GM21360 (cell line): ENCODE measurements around the gene LSM14B.

Source experiments
- ATAC-seq: cut with Tn5 transposase; IDR thresholded peaks from one replicate; pipeline ENCODE4 v1.9.1; 2021; ENCODE audit warnings: mild to moderate bottlenecking, moderate library complexity; ENCODE audit not compliant: unreplicated experiment

LSM14B gene

DNA sequence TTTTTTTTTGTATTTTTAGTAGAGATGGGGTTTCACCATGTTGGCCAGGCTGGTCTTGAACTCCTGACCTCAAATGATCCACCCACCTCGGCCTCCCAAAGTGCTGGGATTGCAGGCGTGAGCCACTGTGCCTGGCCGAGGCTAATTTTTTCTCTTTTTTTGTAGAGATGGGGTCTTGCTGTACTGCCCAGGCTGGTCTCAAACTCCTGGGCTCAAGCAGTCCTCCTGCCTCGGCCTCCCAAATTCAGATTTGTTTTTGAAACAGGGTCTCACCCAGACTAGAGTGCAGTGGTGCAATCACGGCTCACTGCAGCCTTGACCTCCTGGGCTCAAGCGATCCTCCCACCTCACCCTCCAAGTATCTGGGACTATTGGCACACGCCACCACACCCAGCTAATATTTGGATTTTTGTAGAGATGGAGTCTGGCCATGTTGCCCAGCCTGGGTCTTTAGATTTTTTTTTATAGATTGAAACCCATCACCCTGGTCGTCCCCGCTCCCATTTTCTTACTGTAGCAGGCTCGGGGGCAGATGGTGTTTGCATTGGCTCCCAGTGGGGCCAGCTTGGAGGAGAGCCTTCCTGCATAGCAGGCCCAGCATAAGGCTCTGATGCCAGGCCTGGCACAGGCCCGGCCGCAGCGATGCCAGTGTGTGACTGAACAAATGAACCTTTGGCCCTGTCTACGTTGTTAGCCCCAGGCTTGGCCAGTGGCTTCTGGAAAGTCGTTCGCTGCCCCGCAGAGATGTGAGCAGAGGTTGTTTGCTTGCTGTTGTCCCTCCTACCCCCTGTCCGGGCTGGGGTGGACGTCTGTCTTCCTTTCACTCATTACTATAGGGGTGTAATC, 56.3 kb downstream of the LSM14B start:
- ATAC-seq = no peak

DNA sequence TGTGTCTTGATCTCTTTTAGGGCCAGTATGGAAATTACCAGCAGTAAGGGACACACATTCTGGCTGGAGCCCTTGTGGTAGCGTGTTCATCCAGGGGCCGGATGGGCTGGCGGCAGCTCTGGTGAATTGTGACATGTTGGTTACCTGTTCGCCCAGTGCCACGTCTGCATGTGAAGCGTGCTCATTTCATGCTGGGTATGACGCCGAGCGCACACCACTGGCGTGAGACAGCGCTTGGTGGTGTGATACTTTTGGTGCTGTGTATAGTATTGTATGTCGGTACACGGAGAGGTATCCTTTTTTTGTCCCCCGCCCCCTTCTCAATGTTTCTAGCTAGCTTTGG, 56.9 kb downstream of the LSM14B start:
- no peak for ATAC-seq

DNA sequence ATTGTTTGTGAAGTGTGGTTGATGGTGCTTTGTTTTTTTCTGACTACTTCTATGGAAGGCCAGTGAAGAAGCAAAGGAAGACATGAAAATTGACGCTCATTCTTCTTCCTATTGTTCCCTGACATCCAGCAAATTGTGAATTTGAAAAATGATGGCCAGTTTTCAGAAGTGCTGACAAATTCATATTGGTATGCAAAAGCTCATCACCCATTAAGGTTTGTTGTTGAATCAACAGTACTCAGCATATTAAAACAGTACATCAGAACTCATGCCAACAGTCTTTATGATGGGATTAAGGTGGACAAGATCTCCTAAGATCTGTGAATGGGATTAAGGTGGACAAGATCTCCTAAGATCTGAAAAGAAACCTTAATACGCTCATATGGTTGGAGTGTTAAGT, 59.5 kb downstream of the LSM14B start:
- no peak for ATAC-seq

DNA sequence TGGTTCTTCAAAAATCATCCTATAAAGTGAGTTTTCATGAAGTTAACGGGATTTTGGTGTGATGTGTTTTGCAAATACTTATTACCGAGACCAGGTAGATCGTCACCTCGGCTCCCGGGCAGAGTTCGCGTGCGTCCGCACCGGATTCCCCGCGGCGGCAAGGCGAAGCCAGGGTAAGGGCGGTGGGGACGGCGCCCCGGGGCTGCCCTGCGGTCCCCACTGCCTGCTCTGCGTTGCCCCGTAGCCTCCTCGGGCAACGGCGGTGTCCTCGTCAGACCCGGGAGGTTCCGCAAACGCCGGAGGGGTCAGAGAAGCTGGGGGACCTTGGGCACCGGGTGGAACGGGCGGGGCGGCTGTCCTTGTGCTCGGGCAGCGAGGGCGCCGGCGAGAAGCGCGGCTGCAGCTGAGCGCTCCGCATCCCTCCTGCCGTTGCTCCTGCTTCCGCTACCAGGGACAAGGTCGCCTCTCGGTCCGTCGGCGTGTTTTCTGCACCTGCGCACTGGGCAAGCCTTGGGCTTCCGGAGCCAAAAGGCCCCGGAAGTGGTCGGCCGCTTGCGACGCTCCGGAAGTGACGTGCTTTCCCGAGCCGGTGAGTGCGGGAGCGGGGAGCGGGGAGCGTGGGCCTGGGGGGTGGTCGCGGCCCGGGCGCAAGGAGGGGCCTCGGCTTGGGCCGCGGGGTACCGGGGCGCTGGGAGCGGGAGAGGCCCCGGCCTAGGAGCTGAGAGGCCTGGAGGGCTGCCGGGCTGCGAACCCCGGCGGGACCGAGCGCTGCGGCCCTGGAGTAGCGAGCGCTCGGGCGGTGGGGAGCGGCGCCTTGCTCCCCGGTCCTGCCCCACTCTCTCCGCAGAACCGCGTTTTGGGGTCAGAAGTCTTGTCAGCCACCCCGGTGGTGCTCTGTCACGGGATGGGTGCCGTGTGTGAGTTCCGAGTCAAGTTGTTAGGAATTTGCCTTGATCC, 60.5 kb downstream of the LSM14B start, which contains the start of gene MTG2:
MTG2 (plus strand) TSS at position 560 of the 957 bp plus-strand sequence. CDS start 10,393 bp downstream, outside the sequence.
- ATAC-seq = peak; percentile 91

DNA sequence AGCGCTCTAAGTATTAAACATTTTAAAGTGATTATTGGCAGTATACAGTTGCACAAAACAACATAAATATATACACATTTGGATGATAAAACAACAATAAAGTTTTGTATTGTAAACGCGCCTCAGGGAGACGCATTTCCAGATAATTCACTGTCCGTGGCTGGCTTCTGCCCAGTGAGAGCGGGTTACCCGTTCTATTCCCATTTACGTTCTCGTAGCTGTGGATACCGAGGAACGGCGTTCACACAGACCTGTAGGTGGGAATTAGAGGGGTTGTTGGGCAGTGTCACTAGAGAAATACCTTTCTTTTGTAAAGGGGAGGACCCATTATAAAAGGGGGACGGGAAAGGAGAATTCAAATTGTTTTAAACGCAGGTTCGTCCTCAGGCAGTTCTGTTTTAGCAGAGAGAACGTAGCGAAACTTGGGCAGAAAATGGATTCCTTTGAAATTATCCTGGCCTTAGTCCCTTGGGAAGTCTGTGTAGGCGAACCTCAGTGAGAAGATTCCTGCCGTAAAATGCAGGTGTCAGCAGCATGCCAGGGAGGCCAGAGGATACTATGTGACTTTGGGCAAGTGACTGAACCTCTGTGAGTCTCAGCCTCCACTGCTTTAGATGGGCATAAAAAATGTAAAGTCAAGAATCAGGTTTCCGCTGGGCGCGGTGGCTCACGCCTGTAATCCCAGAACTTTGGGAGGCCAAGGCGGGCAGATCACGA, 61.3 kb downstream of the LSM14B start:
- ATAC-seq = no peak
